Activated naive CD4-positive, alpha-beta T cell treated with anti-CD3 and anti-CD28 coated beads, Interleukin-2, amount 10 ng/mL, durations not matched to agents 5 hours and 36 hours (primary cell): Measurements from ENCODE around the gene FOXA1. TPM values are rescaled to one million over a fixed set of nuclear protein-coding genes. Genes with fewer than 3 reads are reported as not detected.

Experiments
- total RNA-seq, 2 experiments: library from RNA; stranded (reverse); gene quantifications; one replicate each; pipeline ENCODE4 v1.2.3, GENCODE V29; 2021

FOXA1 gene
- total RNA-seq = not detected

DNA sequence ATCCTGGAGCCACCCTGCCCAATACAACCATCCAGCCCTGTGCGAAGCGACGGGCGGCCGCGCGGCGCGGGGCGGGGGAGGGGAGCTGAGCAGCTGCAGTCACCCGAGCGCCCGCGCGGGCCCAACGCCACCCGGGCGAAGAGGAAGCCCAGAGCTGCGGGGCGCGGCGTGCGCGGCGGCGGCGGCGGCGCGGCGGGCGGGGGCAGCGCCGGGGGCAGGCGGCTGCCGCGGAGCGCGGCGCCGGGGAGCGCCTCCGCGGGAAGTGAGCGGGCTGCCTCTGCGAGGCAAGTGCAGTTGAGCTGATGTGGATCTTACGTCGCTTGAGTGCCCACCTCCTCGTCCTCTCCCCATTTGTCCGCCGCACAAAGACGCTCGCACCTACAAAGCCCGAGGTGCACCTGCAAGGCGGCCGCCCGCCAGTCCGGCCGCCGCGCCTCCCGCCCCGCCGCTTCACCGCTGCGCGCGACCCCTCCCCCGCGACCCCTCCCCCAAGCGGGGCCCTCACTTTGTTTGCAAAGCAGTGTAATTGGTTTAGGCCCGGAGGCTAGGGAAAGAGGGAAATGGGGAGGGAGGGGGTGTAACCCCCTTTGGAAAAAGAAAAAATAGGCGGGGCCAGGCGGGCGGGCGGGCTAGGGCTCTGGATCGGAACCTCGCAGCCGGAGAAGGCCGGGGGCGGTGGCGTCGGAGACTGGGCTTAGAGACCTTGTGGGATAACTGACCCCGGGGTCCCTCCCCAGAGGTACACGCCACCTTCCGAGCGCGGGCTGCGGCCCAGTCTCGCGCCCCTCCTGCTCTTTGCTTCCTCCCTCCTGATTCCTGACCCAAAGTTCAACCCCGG is at the start of gene FOXA1, which contains the start of gene TTC6:
Gene FOXA1, minus strand, starts transcription at position 279 of the 838 bp plus-strand sequence. Its CDS starts 277 bp downstream, at position 2.
Gene TTC6, plus strand, starts transcription at position 659 of the 838 bp plus-strand sequence. CDS start 26,436 bp downstream, outside the sequence.

Other genes starting within 250 kb of the FOXA1 start
- not detected for gene TTC6, start 380 bp upstream of the FOXA1 start, total RNA-seq